Measurements from ENCODE around the gene HSPH1. TPM values are rescaled to one million over a fixed set of nuclear protein-coding genes. Genes with fewer than 3 reads are reported as not detected.
A peak's percentile ranks its signal among the peaks of the same experiment; 100 is the strongest.

The HSPH1 gene
- total RNA-seq, 3 donors from 2014 or later: 36.3 to 109 (median 53.1) TPM

DNA sequence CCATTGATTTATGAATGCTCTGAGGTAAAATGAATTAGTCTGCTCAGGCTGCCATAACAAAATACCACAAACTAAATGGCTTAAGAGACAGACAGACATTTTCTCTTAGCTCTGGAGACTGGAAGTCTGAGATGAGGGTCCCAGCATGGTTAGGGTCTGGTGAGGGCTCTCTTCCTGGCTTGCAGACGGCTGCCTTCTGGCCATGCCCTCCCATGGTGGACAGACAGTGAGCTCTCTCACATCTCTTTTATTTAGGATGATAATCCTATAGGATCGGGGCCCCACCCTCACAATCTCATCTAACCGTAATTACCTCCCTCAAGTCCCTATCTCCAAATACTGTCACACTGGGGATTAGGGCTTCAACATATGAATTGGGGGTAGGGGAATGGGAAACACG lies 47.1 kb downstream of the HSPH1 start:
- no peaks in the 10 kb centered on the region for H3K36me3 ChIP-seq
- no peak overlapping the region for H3K27ac ChIP-seq
- intact Hi-C loops (cut with DNase I; ENCODE audit: low total_unique reads): no loop called here
- no peak overlapping the region for H3K4me3 ChIP-seq
- no peaks in the 10 kb centered on the region for H3K4me1 ChIP-seq
- no peak for DNase-seq (ENCODE audit: low spot score in 2 of 2)
- TF ChIP-seq, protein P1, sequence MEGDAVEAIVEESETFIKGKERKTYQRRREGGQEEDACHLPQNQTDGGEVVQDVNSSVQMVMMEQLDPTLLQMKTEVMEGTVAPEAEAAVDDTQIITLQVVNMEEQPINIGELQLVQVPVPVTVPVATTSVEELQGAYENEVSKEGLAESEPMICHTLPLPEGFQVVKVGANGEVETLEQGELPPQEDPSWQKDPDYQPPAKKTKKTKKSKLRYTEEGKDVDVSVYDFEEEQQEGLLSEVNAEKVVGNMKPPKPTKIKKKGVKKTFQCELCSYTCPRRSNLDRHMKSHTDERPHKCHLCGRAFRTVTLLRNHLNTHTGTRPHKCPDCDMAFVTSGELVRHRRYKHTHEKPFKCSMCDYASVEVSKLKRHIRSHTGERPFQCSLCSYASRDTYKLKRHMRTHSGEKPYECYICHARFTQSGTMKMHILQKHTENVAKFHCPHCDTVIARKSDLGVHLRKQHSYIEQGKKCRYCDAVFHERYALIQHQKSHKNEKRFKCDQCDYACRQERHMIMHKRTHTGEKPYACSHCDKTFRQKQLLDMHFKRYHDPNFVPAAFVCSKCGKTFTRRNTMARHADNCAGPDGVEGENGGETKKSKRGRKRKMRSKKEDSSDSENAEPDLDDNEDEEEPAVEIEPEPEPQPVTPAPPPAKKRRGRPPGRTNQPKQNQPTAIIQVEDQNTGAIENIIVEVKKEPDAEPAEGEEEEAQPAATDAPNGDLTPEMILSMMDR (IDR thresholded peaks at IDR 0.05): no peak
- TF ChIP-seq POLR2AphosphoS5 (IDR thresholded peaks at IDR 0.05) (no peak), POLR2A (IDR thresholded peaks at IDR 0.05) (no peak)
- H3K9me3 ChIP-seq: no peaks in the 10 kb centered on the region
- no peaks in the 10 kb centered on the region for H3K27me3 ChIP-seq

DNA sequence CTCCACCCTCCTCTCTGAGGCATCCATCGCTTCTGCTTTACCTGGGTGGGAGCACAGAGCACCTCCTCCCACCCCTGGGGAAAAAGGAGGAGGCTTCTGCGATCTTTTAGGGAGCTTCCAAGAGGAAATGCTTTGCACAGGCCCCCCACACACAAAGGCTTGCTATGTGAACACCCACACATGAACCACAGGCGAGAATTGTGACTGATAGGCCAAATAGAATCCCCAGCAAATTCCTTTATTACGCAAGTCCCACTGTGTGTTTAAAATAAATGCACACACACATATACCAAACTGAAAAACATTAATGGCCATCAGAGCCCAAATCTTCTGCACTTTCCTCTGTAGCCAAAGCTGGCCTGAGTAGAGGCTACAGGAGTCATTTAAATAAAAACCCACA lies 50.6 kb downstream of the HSPH1 start:
- intact Hi-C loops (cut with DNase I; ENCODE audit: low total_unique reads): no loop called here

DNA sequence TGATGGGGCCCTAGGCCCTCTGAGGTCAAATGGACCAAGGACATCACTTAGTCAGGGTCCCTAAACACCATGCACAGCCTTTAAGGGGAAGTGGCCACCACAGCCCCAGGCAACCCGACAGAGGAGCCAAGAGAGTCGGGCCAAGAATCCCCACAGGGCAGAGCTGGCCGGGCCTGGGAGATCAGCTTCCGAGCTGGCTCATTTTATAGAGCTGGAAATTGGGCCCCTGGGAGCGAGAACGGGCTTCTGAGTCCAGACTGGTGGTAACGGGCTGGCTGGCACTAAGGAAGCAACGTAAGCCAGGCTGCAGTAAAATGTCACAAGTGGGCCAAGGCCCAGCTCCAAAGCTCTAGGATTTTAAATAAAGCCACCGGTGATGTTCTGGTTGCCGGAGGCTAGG lies 51.1 kb downstream of the HSPH1 start:
- Histone ChIP-seq H3K4me1 (no peaks in the 10 kb centered on the region), H3K4me3 (peak overlapping the region in 1 of 3 donors; percentile 19)
- TF ChIP-seq POLR2A (IDR thresholded peaks at IDR 0.05): no peak
- no peak for TF ChIP-seq POLR2AphosphoS5 (IDR thresholded peaks at IDR 0.05)
- TF ChIP-seq, protein P1 (IDR thresholded peaks at IDR 0.05): no peak

More for the DNA sequence above, 50.6 kb downstream of the HSPH1 start:
- Histone ChIP-seq H3K4me1 (no peaks in the 10 kb centered on the region), H3K36me3 (no peaks in the 10 kb centered on the region), H3K9me3 (no peaks in the 10 kb centered on the region), H3K27ac (no peak overlapping the region), H3K4me3 (peak overlapping the region in 1 of 3 donors; percentile 19), H3K27me3 (no peaks in the 10 kb centered on the region)
- no peak for DNase-seq (ENCODE audit: low spot score in 2 of 2)
- TF ChIP-seq, protein P1 (IDR thresholded peaks at IDR 0.05): no peak
- TF ChIP-seq POLR2A (IDR thresholded peaks at IDR 0.05) (no peak), POLR2AphosphoS5 (IDR thresholded peaks at IDR 0.05) (no peak)

DNA sequence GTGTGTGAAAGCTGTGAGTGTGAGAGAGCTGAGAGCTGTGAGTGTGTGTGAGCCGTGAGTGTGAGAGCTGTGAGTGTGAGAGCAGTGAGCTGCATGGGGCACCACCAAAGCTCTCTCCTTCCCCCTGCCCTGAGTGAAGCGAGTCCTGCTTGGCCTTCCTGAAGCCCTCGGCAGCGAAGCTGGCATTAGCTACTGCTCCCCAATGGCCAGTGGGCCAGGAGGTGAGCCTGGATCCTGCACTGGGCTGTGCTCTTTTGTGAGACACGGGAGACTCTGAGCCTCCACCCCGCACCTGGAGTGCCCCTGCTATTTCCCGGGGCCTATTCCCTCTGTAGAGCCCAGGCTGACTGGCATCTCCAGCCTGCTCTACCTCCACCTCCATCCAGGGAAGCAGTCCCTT lies 51.5 kb downstream of the HSPH1 start:
- no peak overlapping the region for H3K4me3 ChIP-seq
- no peak for TF ChIP-seq POLR2A (IDR thresholded peaks at IDR 0.05)
- TF ChIP-seq POLR2AphosphoS5 (IDR thresholded peaks at IDR 0.05): no peak
- TF ChIP-seq, protein P1 (IDR thresholded peaks at IDR 0.05): no peak
- intact Hi-C loops (cut with DNase I; ENCODE audit: low total_unique reads): no loop called here
- no peaks in the 10 kb centered on the region for H3K4me1 ChIP-seq
- DNase-seq (ENCODE audit: low spot score in 2 of 2): no peak
- H3K9me3 ChIP-seq: no peaks in the 10 kb centered on the region
- no peaks in the 10 kb centered on the region for H3K36me3 ChIP-seq
- no peaks in the 10 kb centered on the region for H3K27me3 ChIP-seq
- no peak overlapping the region for H3K27ac ChIP-seq

More for the DNA sequence above, 51.1 kb downstream of the HSPH1 start:
- no peaks in the 10 kb centered on the region for H3K9me3 ChIP-seq
- no peak overlapping the region for H3K27ac ChIP-seq
- DNase-seq (ENCODE audit: low spot score in 2 of 2): no peak
- intact Hi-C loops (cut with DNase I; ENCODE audit: low total_unique reads): no loop called here
- H3K27me3 ChIP-seq: no peaks in the 10 kb centered on the region
- H3K36me3 ChIP-seq: no peaks in the 10 kb centered on the region

DNA sequence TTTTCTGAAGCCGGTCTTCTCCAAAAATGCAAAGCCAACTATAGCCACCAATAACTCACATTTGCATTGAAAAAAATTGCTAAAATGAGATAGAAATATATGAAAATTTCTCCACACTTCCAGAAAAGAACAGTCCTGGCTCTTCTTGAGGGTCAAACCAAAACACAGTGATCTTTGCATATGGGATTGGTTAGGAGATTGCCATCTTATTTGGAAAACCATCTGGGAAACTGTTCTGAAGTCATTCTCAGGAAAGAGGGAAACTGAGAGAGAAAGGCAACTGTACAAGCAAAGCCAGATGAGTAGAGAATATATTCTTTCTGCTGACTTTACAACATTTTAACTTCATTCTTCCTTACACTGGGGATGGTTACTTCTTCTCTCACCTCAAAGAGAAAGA lies 54.6 kb downstream of the HSPH1 start:
- H3K27me3 ChIP-seq: no peaks in the 10 kb centered on the region
- no peaks in the 10 kb centered on the region for H3K4me1 ChIP-seq
- DNase-seq (ENCODE audit: low spot score in 2 of 2): no peak
- TF ChIP-seq POLR2A (IDR thresholded peaks at IDR 0.05) (no peak), POLR2AphosphoS5 (IDR thresholded peaks at IDR 0.05) (no peak)
- TF ChIP-seq, protein P1 (IDR thresholded peaks at IDR 0.05): no peak
- H3K27ac ChIP-seq: no peak overlapping the region
- H3K9me3 ChIP-seq: no peaks in the 10 kb centered on the region
- no peak overlapping the region for H3K4me3 ChIP-seq
- intact Hi-C loops (cut with DNase I; ENCODE audit: low total_unique reads): no loop called here
- no peaks in the 10 kb centered on the region for H3K36me3 ChIP-seq

All from breast epithelium (tissue), 4 donors.